RPMI7951 (cell line): ENCODE data around the gene SORCS2. TPM values are rescaled to one million over a fixed set of nuclear protein-coding genes. Genes with fewer than 3 reads are reported as not detected.
A peak's percentile ranks its signal among the peaks of the same experiment; 100 is the strongest.

Experiments used
- DNase-seq: peaks from one replicate; pipeline ENCODE4 v3.0.0-alpha.2; 2012; ENCODE audit warnings: low read depth
- total RNA-seq: library from RNA; depleted of rRNA; stranded (reverse); fragments of >200 nt; shearing (Covaris generic); gene quantifications from 2 replicates; pipeline ENCODE4 v1.2.3, GENCODE V29; 2014

The SORCS2 gene
- total RNA-seq, 1 experiment from 2014 or later, result 2.0 TPM

DNA sequence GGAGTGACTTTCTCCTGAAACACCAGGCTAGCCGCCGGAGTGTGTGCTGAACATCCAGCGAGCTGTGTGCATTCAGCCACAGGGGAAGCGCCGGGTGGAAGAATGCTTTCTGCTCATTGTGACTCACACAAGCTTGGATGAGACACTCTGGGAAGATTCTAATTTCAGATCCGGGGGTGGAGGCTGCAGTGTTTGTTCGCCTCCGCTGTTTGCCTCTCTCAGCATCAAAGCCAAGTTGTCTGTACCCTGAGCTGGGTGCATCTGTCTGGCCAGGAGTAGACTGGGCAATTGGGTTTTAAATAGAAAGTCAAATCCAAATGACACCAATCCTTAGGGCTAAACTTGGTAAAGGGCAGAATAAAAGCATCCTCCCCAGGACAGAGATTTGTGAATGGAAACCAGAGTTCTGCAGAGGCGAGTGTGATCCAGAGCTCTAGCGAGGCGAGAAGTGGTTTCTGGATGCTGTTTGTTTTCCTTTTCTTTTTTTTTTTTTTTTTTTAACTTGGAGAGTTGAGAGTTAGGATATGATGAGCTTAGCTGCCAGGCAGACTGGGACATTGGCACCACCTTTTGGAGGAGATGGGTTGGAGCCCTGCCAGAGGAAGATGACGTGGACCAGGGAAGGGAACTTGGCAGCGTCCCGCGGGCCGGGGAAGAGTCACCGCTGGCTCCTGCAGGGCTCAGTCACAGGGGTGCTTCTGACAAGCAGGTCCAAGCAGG, 438.4 kb downstream of the SORCS2 start:
- peak; percentile 93 for DNase-seq

DNA sequence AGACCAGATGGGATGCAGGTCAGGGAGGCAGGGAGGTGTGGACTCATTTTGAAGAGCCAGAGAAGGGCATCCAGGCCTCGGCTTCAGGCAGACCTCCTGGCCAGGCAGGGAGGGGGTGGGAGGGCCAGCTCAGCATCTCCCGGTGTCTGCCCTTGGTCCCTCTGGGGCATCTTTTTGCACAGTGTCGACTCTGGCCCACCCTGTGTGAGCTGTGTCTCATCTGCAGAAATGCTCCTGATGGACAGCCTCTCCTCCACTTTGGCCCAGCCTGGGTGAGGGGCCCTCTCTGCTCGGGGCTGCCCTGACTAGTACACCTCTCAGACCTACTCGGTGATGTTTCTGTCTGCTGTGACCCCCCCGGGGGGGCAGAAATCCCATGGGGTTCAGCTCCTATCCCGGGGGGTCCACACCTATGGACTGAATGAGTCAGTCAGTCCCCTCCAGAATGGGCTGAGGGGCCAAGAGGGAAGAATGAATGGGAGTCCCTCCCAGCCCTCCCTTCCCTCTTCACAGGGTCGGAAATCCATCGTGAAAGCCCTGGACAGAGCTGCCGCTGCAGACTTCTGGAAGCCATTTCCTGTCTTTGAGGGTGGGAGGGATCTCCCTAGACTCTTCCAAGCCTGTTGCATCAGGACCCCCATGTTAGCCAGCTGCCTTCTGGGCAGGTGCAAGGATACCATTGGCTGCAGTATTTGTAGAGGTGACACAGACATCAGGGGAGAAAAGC, 439.1 kb downstream of the SORCS2 start:
- no peak for DNase-seq

GRCh38 chr4:7632341-7632740, 440.0 kb downstream of the SORCS2 start:
- no peak for DNase-seq

GRCh38 chr4:7632971-7633370, 440.6 kb downstream of the SORCS2 start:
- DNase-seq, result peak; percentile 32

DNA sequence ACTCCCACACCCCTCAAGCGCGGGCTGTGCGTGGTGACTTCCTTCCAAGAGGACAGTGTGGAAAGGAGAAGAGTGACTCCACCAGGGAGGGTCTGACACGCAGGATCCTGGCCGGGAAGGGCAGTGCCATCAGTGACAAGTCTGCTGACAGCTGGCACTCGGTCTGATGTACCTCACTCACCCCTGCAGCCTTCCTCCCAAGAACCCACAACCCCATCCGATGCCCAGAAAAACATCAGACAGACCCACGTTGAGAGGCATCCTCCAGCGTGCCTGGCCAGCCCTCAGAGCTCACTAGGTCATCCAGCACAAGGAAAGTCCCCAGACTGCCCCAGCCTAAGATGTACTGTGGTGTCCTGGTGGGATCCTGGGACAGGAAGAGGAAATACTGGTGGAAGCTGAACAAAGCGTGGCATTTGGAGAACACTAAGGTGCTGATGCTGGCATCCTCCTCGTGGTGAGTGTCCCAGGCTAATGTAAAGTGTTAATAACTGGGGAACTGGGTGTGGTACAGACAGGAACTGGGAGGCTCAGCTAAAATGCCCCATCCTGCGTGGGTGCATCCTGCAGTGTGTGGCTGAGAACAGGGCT, 442.4 kb downstream of the SORCS2 start:
- DNase-seq, result peak; percentile 41

- DNase-seq, result no peak
Observed at GRCh38 chr4:7635445-7636239, 443.3 kb downstream of the SORCS2 start.

DNA sequence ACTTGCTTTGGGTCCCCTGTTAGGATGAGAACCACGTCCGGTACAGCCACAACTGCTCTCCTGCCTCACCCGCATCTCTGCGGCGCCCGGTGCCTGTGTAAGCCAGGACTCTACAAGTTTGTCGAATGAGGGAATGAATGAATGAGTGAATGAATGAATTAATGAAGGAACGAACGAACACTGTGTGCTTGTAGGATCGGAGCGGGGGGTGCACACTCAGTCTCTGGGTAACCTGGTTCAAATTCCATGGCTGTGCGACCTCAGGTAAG, 443.8 kb downstream of the SORCS2 start:
- no peak for DNase-seq

- DNase-seq, result no peak
Observed at GRCh38 chr4:7637139-7637538, 444.8 kb downstream of the SORCS2 start.

- DNase-seq, result no peak
Observed at GRCh38 chr4:7637971-7638370, 445.6 kb downstream of the SORCS2 start.

- DNase-seq, result no peak
Observed at GRCh38 chr4:7638489-7638888, 446.2 kb downstream of the SORCS2 start.

DNA sequence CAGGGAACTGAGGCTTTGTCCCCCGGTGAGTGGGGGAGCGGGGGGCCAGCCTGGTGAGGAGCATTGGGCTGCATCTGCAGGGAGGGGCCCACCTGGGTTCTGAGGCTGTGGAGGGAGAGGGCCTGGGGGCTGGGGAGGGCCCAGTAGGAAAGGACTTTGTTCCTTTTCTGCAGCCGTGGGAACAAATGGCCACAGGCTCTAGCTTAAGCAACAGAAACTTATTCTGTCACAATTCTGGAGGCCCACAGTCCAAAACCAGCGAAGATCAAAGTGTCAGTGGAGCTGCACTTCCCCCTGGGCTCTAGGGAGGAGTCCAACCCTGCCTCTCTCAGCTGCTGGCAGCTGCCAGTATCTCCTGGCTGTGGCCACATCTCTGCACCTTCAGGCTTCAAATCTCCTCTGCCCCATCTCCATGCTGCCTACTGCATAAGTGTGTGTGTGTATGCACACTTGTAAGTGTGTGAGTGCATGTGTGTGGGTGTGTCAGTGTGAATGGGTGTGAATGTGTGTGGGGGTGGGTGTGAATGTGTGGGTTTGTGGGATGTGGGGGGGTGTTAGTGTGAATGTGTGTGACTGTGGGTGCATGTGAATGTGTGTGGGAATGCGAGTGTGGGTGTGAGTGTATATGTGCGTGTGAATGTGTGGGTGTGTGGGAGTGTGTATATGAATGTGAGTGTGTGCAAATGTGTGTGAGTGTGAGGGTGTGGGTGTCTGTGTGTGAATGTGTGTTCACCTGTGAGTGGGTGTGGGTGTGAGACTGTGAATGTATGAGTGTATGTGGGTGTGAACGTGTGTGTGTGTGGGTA, 446.8 kb downstream of the SORCS2 start:
- DNase-seq, result peak; percentile 65

DNA sequence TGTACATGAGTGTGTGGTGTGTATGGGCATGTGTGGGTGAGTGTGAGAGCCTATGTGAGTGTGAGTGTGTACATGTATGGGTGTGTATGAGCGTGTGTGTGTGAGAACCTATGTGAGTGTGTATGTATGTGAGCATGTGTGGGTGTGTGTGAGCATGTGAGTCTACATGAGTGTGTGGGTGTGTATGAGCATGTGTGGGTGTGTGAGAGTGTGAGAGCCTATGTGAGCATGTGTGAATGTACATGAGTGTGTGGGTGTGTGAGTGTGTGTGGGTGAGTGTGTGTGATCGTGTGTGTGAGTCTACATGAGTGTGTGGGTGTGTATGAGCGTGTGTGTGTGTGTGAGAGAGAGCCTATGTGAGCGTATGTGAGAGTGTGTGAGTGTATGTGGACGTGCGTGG, 447.8 kb downstream of the SORCS2 start:
- no peak for DNase-seq

- DNase-seq, result no peak
Observed at GRCh38 chr4:7641712-7642111, 449.4 kb downstream of the SORCS2 start.

- DNase-seq, result no peak
Observed at GRCh38 chr4:7642741-7643458, 450.6 kb downstream of the SORCS2 start.

DNA sequence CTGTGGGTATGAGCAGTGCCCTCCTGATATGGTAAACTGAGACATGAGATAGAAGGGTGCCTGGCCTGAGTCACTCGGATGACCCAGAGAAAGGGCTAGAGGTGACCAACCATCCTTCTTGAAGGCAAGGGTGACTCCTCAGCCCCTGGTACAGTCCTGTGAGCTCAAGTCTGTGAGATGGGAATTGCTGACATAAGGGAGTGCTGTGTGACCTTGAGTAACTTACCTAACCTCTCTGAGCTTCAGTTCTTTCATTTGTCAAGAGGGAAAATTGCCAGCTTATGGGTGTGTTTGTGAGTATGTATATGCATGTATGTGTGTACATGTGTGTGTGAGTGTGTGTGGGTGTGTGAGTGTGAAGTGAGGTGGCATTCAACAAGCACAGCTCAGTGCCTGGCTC, 452.8 kb downstream of the SORCS2 start:
- no peak for DNase-seq

DNA sequence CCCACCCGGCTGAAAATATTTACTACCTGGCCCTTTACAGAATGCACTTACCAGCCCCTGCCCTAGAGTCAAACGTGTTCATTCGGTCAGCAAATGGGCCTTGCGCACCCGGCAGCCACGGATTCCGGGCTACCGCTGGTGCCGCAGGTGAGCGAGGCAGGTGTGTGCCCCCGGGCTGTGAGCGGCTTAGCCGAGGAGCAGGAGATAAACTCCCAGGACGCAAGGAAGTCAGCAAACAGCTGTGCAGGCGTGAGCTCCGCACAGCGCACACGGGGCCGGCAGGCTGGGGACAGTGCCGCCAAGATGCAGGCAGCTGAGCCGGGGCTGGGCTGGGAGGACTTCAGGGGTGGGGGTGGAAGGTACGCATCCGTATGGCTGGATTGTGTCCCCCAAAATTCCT, 453.6 kb downstream of the SORCS2 start:
- DNase-seq, result no peak

- DNase-seq, result no peak
Observed at GRCh38 chr4:7646384-7647061, 454.2 kb downstream of the SORCS2 start.

DNA sequence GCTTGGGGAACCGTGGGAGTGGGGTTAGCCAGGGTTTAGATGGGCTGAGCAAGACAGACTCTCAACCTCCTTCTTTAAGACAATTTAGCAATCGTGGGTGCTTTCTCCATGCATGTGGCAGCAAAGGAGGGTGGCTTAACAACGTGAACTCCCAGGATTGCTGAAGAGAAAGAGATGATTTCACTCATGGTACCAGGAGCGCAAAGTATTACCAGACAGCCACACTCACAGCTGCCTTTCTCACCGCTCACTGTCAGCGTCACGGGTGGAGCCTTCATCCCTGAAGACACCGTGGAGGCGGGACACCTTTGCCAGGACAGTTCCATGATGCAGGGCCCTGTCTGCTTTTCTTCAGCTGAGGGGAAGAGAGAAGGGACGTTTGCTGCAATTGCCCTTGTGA, 454.8 kb downstream of the SORCS2 start:
- no peak for DNase-seq

- peak; percentile 98 for DNase-seq
Observed at GRCh38 chr4:7647600-7648543, 455.5 kb downstream of the SORCS2 start.
